GM23248 (cell line): ENCODE results near the gene RPL15. TPM values are rescaled to one million over a fixed set of nuclear protein-coding genes. Genes with fewer than 3 reads are reported as not detected.

Source experiments
- DNase-seq: peaks from one replicate; pipeline ENCODE4 v3.0.0-alpha.2; 2015
- H2AFZ ChIP-seq: fragments of 200-600 bp; sonication (generic); 2 replicates; pipeline ENCODE4 v1.6.1; 2016; ENCODE audit warnings: antibody characterized with exemption
- H3F3A ChIP-seq: fragments of 200-600 bp; sonication (generic); 2 replicates; pipeline ENCODE4 v1.6.1; 2016; ENCODE audit warnings: mild to moderate bottlenecking, antibody characterized with exemption, mixed run types; ENCODE audit not compliant: insufficient read depth
- H3K27ac ChIP-seq: fragments of 200-600 bp; sonication (generic); 2 replicates; pipeline ENCODE4 v1.5.1; 2016; ENCODE audit warnings: mild to moderate bottlenecking
- H3K27me3 ChIP-seq: fragments of 200-600 bp; sonication (generic); replicated peaks from 2 replicates; pipeline ENCODE4 v1.6.1; 2016; ENCODE audit warnings: mild to moderate bottlenecking; ENCODE audit not compliant: insufficient read depth
- H3K36me3 ChIP-seq: fragments of 200-600 bp; sonication (generic); 2 replicates; pipeline ENCODE4 v1.6.1; 2016; ENCODE audit warnings: low read depth, mild to moderate bottlenecking
- H3K4me1 ChIP-seq: fragments of 200-600 bp; sonication (generic); 2 replicates; pipeline ENCODE4 v1.6.1; 2016; ENCODE audit warnings: mild to moderate bottlenecking; ENCODE audit not compliant: insufficient read depth
- H3K4me2 ChIP-seq: fragments of 200-600 bp; sonication (generic); one replicate; pipeline ENCODE4 v1.6.1; 2016; ENCODE audit warnings: mild to moderate bottlenecking; ENCODE audit not compliant: unreplicated experiment
- H3K4me3 ChIP-seq: fragments of 200-600 bp; sonication (generic); 2 replicates; pipeline ENCODE4 v1.5.1; 2016; ENCODE audit warnings: mild to moderate bottlenecking
- H3K79me2 ChIP-seq: fragments of 200-600 bp; sonication (generic); 2 replicates; pipeline ENCODE4 v1.6.1; 2016; ENCODE audit warnings: mild to moderate bottlenecking; ENCODE audit not compliant: insufficient read depth
- H3K9ac ChIP-seq: fragments of 200-600 bp; sonication (generic); 2 replicates; pipeline ENCODE4 v1.6.1; 2016; ENCODE audit warnings: mild to moderate bottlenecking
- H3K9me2 ChIP-seq: fragments of 200-600 bp; sonication (generic); 2 replicates; pipeline ENCODE4 v1.6.1; 2016; ENCODE audit warnings: mixed run types, mild to moderate bottlenecking, moderate library complexity; ENCODE audit not compliant: insufficient read depth
- H3K9me3 ChIP-seq: fragments of 200-600 bp; sonication (generic); one replicate; pipeline ENCODE4 v1.6.1; 2017; ENCODE audit warnings: low read depth
- H4K20me1 ChIP-seq: fragments of 200-600 bp; sonication (generic); 2 replicates; pipeline ENCODE4 v1.6.0; 2016; ENCODE audit not compliant: insufficient read depth
- EZH2 ChIP-seq: fragments of 200-600 bp; sonication (generic); IDR thresholded peaks from 2 replicates; pipeline ENCODE4 v1.6.1; 2018; ENCODE audit warnings: antibody characterized with exemption, mild to moderate bottlenecking; ENCODE audit not compliant: insufficient read depth, poor library complexity, severe bottlenecking
- EZH2phosphoT487 ChIP-seq: fragments of 200-600 bp; sonication (generic); IDR thresholded peaks from 2 replicates; pipeline ENCODE4 v1.6.1; 2018; ENCODE audit warnings: antibody characterized with exemption, moderate library complexity, mild to moderate bottlenecking, low read depth; ENCODE audit not compliant: insufficient read depth
- WGBS, 2 experiments: methylation state at CpG; one replicate each; pipeline ENCODE4 v1.1.6; 2015 to 2017; ENCODE audit warnings: low lambda C conversion rate in 2 of 2, low coverage in 1 of 2; ENCODE audit errors: missing lambda C conversion rate in 2 of 2; 5-methylcytosine and 5-hydroxymethylcytosine counted together
- in situ Hi-C: fragments of 300-500 bp; cut with MboI; formaldehyde crosslinking; loops from 2 replicates; pipeline ENCODE4 v1.15.0; 2020
- polyA plus RNA-seq: library from polyadenylated mRNA; unstranded; fragments of >200 nt; fragmentation: Nextera tagmentation; extraction: Ambion mirVana; gene quantifications from 2 replicates; pipeline ENCODE4 v1.2.1, GENCODE V29; 2016
- total RNA-seq: library from RNA; depleted of rRNA; stranded (reverse); fragments of >200 nt; shearing (Covaris generic); gene quantifications from 2 replicates; pipeline ENCODE4 v1.2.3, GENCODE V29; 2014; rRNA removed

RPL15 gene
- total and polyA plus RNA-seq, 2 experiments from 2014 or later: 1,685 to 2,236 TPM

GRCh38 chr3:23968463-23969184, 51.7 kb downstream of the RPL15 start:
- no peak overlapping the region for H2AFZ ChIP-seq
- no peak overlapping the region for H3K4me3 ChIP-seq
- no peaks in the 10 kb centered on the region for H3K9me3 ChIP-seq
- peaks cover 28% of the 10 kb centered on the region for H3K79me2 ChIP-seq
- no peak for TF ChIP-seq EZH2
- peaks cover 13% of the 10 kb centered on the region for H3F3A ChIP-seq
- H3K4me1 ChIP-seq: peaks cover 23% of the 10 kb centered on the region
- H3K27me3 ChIP-seq: no peaks in the 10 kb centered on the region
- no peak overlapping the region for H3K9ac ChIP-seq
- no peaks in the 10 kb centered on the region for H3K9me2 ChIP-seq
- in situ Hi-C loops: no loop called here
- peak overlapping the region; percentile 35 for H3K4me2 ChIP-seq
- peak; percentile 75 for DNase-seq
- H3K27ac ChIP-seq: peak overlapping the region; percentile 28; the same call in 1 of the 2 replicates
- 98 to 99% methylated on average over 5 of the region's 5 CpGs for WGBS, 2 experiments
- peaks cover 13% of the 10 kb centered on the region for H3K36me3 ChIP-seq
- H4K20me1 ChIP-seq: no peaks in the 10 kb centered on the region

- Histone ChIP-seq H3F3A (peaks cover 6% of the 10 kb centered on the region; the same call in 1 of the 2 replicates), H3K4me3 (no peak overlapping the region), H4K20me1 (no peaks in the 10 kb centered on the region), H2AFZ (no peak overlapping the region), H3K79me2 (peaks cover 25% of the 10 kb centered on the region), H3K27me3 (no peaks in the 10 kb centered on the region), H3K27ac (no peak overlapping the region), H3K9me2 (no peaks in the 10 kb centered on the region), H3K4me2 (no peak overlapping the region), H3K36me3 (peaks cover 13% of the 10 kb centered on the region), H3K9ac (no peak overlapping the region), H3K4me1 (peaks cover 17% of the 10 kb centered on the region), H3K9me3 (no peaks in the 10 kb centered on the region)
- no peak for DNase-seq
- TF ChIP-seq EZH2phosphoT487 (no peak), EZH2 (no peak)
- in situ Hi-C loops: no loop called here
- 96 to 97% methylated on average over 4 of the region's 4 CpGs for WGBS, 2 experiments
Measured at GRCh38 chr3:23969393-23969792, 52.5 kb downstream of the RPL15 start.

Other genes starting within 250 kb of the RPL15 start
- 49.3 and 65.3 TPM in 2 replicates for gene UBE2E1, start 111.2 kb upstream of the RPL15 start, total RNA-seq
- gene UBE2E1, start 111.2 kb upstream of the RPL15 start, polyA plus RNA-seq: 9.0 and 10.1 TPM in 2 replicates
- gene NKIRAS1, start 142 bp upstream of the RPL15 start, total RNA-seq: 15.0 and 18.5 TPM in 2 replicates
- gene NKIRAS1, start 142 bp upstream of the RPL15 start, polyA plus RNA-seq: 17.2 and 18.9 TPM in 2 replicates
- gene NR1D2, start 28.2 kb downstream of the RPL15 start, total RNA-seq: 10.6 and 13.0 TPM in 2 replicates
- gene NR1D2, start 28.2 kb downstream of the RPL15 start, polyA plus RNA-seq: 7.8 TPM in 2 replicates